T-helper 9 cell (primary cell): ENCODE measurements around the gene SLC66A2.

Source experiments
- DNase-seq: peaks from one replicate; pipeline ENCODE4 v3.0.0-alpha.2; 2020

SLC66A2 gene

GRCh38 chr18:79864006-79864725 is 87.3 kb downstream of the SLC66A2 start:
- DNase-seq = no peak

DNA sequence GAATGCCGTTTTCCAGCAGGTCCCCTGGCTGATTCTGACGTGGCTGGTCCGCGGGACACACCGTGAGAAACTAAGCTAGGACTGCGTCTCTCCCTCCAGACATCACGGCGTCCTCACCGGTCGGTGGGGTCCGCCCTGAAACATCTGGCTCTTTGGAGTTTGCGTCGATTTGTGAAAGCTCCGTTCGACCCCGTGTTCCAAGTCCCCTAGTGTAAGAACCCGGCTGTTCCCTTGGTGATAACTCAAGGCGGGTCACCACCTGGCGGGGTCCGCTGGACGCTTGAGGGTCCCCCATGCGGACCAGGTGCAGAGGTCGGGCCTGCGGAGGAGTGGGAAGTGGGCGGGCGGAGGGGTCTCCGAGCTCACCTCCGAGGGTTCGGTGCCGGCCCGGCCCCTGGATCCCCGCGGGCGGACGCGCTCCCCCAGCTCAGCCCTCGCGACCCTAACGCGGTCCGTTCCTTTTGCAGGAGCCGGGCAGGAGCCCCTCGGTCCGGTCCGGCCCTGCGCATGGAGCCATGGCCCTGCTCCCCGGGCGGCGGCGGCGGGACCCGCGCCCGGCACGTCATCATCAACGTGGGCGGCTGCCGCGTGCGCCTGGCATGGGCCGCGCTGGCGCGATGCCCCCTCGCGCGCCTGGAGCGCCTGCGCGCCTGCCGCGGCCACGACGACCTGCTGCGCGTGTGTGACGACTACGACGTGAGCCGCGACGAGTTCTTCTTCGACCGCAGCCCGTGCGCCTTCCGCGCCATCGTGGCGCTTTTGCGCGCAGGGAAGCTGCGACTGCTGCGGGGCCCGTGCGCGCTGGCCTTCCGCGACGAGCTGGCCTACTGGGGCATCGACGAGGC is 88.1 kb downstream of the SLC66A2 start:
- DNase-seq = no peak

DNA sequence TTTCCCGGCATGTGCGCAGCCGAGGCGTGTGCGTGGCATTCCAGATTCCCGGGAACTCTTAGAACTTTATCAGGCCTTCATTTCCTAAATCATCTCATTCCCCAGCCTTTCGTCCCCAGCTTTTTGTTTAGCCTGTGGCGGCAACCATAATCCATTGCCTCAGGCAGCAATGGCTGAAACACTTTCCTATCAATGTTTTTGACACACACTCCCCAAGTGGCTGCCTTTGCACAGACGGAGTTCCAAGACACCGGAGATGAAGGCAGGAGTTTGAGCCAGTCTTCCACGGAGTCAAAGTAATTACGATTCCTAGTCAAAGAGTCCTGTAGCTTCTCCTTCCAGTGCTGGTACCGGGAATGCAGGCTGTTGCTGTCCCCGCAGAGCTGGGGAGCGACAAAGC is 88.9 kb downstream of the SLC66A2 start:
- no peak for DNase-seq

DNA sequence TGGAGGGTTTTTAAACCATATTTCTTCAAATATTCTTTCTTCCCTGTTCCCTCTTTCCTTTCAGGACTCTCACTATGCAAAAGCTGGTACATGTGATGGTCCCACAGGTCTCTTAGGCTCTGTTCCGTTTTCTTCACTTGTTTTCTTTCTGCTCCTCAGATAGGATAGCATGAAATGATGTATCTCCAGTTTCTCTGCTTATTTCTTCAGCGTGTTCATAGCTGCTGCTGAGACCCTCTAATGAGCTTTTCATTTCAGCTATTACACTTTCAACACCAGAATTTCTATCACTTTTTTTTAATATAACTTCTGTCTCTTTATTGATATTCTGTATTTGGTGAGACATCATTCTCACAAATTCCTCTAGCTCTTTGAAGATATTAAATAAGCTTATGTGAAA is 89.8 kb downstream of the SLC66A2 start:
- DNase-seq = no peak

DNA sequence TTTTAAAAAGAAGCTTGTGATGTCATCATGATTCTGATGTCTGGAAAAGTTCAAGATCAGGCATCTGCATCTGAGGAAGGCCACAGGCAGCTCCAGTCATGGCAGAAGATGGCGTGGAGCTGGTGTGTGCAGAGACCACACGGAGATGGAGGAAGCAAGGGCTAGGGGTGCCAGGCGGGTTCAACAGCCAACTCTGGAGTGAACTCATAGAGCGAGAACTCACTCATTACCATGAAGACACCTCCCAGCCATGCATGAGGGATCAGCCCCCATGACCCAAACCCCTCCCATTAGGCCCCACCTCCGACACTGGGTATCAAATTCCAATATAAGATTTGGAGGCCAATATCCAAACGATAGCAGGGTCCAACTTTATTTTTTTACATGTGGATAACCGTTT is 92.1 kb downstream of the SLC66A2 start:
- no peak for DNase-seq

GRCh38 chr18:79857082-79857671 is 94.3 kb downstream of the SLC66A2 start:
- DNase-seq = no peak

DNA sequence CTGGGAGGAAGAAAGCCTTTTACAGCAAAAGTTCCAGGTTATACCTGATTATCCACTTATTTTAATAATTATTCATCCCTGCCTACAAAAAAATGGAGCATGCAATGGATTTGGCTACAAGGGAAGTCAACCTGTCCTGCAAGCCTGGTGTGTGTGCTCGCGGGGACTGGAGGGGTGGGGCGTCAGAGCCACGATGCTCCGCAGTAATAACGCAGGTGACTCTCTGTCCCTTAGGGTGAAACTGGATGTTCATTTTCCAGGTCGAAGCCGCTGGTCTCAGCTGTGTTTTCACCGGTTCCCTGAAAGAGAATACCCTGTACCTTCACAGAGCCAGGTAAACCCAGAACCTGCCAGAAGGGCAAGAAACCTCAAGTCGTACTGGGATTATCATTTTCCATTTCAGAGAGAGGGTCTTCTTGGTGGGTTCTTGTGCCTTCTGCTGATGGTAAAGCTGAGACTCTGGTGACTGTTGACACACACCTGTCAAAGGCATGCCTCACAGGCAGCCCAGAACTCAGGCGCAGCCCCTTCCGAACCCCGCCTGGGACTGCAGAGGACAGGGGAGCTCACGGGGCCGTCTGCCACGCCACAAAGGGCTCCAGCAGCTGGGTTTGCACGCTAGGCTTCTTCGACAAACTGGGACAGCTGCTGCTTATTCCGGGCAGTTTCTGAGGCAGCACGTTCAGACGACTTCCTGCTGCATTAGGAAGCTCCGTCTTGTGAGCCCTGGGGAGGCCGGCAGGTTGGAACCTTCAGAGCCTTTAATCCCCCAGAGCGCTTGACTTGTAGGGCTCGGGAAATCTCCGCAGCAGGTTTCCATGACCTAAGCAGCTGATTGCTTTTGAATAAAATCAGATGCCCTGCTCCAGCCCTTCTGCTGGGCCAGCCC is 95.1 kb downstream of the SLC66A2 start:
- no peak for DNase-seq

GRCh38 chr18:79855147-79855933 is 96.1 kb downstream of the SLC66A2 start:
- no peak for DNase-seq

DNA sequence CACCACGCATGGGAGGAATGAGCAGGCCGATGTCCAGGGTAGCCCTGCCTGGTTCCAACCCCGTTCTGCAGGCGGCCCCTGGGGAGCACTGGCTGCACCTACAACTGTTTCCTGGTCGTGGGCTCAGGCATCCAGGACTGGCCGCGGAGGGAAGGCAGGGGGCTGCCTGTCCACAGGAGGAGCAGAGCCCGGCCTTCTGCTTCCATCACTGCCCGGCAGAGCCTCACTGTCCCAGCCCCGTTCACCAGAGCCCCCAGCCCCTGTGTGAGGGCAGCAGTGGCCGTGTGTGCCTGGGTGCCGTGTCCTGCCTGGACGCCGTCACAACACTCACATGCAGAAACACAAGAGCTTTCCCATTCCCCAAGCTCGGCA is 97.5 kb downstream of the SLC66A2 start:
- no peak for DNase-seq

DNA sequence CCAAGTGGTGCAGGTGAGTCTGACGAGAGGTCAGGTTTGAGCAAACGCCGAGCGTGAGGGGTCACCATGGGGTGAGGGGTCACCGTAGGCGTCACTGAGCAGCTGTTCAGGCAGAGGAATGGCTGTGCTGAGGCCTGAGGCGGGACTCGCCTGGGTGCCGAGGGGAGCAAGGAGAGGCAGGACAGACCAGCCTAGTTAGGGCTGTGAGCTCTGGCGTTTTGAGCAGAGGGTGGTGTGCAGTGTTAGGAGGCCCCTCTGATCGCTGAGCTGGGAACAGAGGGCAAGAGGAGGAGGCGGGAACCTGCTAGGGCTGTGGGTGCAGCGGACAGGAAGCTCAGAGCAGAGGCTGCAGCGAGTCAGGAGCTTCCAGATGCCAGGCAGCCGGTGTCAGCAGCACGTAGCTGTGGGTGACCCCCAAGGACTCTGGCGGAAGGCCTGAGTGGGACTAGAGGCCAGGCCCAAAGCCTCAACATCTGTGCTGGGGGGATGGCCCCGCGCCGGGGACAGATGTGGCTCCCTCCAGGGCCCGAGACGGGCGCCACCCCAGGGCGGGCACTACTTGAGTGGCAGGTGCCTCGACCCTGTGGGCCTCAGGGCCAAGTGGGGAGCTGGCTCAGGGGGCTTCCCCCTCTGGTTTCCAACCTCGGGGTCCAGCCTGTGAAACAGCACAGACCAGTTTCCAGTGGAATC is 98.0 kb downstream of the SLC66A2 start:
- no peak for DNase-seq

- DNase-seq = no peak
Observed at GRCh38 chr18:79852561-79853302, 98.7 kb downstream of the SLC66A2 start.
